Measurements from ENCODE around the gene THADA. TPM values are rescaled to one million over a fixed set of nuclear protein-coding genes. Genes with fewer than 3 reads are reported as not detected.
A peak's percentile ranks its signal among the peaks of the same experiment; 100 is the strongest.

Gene THADA
- total RNA-seq, 1 experiment from 2014 or later: 20.1 TPM

GRCh38 chr2:43609290-43609918 is 13.6 kb upstream of the THADA start:
- Histone ChIP-seq H2BK15ac (ENCODE audit: low read depth, low read length) (no peak overlapping the region), H3K4me2 (ENCODE audit: insufficient read depth, insufficient read length, low read length) (no peak overlapping the region), H4K5ac (ENCODE audit: insufficient read length, low read depth, low read length) (no peak overlapping the region), H3K18ac (ENCODE audit: insufficient read length, low read depth, low read length) (no peak overlapping the region), H3K9me3 (ENCODE audit: control insufficient read depth, low read depth, low read length) (no peaks in the 10 kb centered on the region), H3K27me3 (ENCODE audit: insufficient read depth, low read length) (no peaks in the 10 kb centered on the region), H2BK120ac (ENCODE audit: low read depth, low read length, poor library complexity, severe bottlenecking) (no peak overlapping the region), H4K91ac (ENCODE audit: insufficient read length, low read depth, low read length) (no peak overlapping the region), H3K4me1 (ENCODE audit: insufficient read depth, low read length) (no peaks in the 10 kb centered on the region), H3K23ac (ENCODE audit: insufficient read length, low read depth, low read length) (no peak overlapping the region), H2BK12ac (ENCODE audit: insufficient read length, low read depth, low read length) (no peak overlapping the region), H3K79me1 (ENCODE audit: insufficient read depth, low read depth, low read length, poor library complexity, severe bottlenecking) (no peaks in the 10 kb centered on the region), H2BK20ac (ENCODE audit: low read depth, low read length, poor library complexity, severe bottlenecking) (no peak overlapping the region), H2AK5ac (ENCODE audit: insufficient read length, low read length) (no peak overlapping the region), H3K23me2 (ENCODE audit: insufficient read length, low read depth, low read length, poor library complexity, severe bottlenecking) (no peaks in the 10 kb centered on the region), H3K4ac (ENCODE audit: low read depth, low read length) (no peak overlapping the region), H4K8ac (replicated peaks; ENCODE audit: insufficient read length, low read depth, low read length) (no peak overlapping the region), H3K27ac (ENCODE audit: insufficient read length, low read depth, low read length) (no peak overlapping the region), H2AFZ (ENCODE audit: low read length) (no peak overlapping the region), H3K9ac (ENCODE audit: extremely low read depth, insufficient read length, low read length) (no peak overlapping the region), H3K79me2 (ENCODE audit: insufficient read depth, low read length) (no peaks in the 10 kb centered on the region), H4K20me1 (ENCODE audit: control insufficient read depth, insufficient read depth, insufficient read length) (no peaks in the 10 kb centered on the region), H3K14ac (ENCODE audit: insufficient read depth, low read length) (no peak overlapping the region), H3K56ac (ENCODE audit: insufficient read length, low read depth, low read length) (no peak overlapping the region), H3T11ph (ENCODE audit: low read length) (no peak overlapping the region), H2BK5ac (ENCODE audit: insufficient read length, low read length) (no peak overlapping the region)
- Mint-ChIP-seq H3K4me1 (peaks cover 19 to 36% of the 10 kb centered on the region in 2 experiments), H3K36me3 (ENCODE audit: insufficient read depth in 1 of 3, low read depth in 3 of 3) (no peaks in the 10 kb centered on the region), H3K4me3 (no peak overlapping the region), H3K27ac (peak overlapping the region in 1 of 3 experiments; percentile 75; a peak in 2 of 7 replicates), H3K27me3 (ENCODE audit: low read depth) (no peaks in the 10 kb centered on the region), H3K9me3 (no peaks in the 10 kb centered on the region)
- peak; percentile 43 for DNase-seq
- TF ChIP-seq, protein P1, sequence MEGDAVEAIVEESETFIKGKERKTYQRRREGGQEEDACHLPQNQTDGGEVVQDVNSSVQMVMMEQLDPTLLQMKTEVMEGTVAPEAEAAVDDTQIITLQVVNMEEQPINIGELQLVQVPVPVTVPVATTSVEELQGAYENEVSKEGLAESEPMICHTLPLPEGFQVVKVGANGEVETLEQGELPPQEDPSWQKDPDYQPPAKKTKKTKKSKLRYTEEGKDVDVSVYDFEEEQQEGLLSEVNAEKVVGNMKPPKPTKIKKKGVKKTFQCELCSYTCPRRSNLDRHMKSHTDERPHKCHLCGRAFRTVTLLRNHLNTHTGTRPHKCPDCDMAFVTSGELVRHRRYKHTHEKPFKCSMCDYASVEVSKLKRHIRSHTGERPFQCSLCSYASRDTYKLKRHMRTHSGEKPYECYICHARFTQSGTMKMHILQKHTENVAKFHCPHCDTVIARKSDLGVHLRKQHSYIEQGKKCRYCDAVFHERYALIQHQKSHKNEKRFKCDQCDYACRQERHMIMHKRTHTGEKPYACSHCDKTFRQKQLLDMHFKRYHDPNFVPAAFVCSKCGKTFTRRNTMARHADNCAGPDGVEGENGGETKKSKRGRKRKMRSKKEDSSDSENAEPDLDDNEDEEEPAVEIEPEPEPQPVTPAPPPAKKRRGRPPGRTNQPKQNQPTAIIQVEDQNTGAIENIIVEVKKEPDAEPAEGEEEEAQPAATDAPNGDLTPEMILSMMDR (conservative IDR thresholded peaks at IDR 0.05): peak; percentile 77
- no CpG with 5 or more reads among the region's 6 CpGs for WGBS (ENCODE audit: extremely low coverage, insufficient read length, low lambda C conversion rate)

Measured in H9 (cell line).